Effector memory CD4-positive, alpha-beta T cell (primary cell): ENCODE results near the gene UQCR10.

Experiments
- DNase-seq, 3 donors: peaks; one replicate each; pipeline ENCODE4 v3.0.0-alpha.2; 2020
- H3K27ac ChIP-seq: 2 replicates; pipeline ENCODE4 v1.7.0; 2013; ENCODE audit warnings: mild to moderate bottlenecking, low read length, moderate library complexity; ENCODE audit not compliant: insufficient read depth, poor library complexity, severe bottlenecking
- H3K27me3 ChIP-seq: replicated peaks from 2 replicates; pipeline ENCODE4 v1.7.0; 2013; ENCODE audit warnings: mild to moderate bottlenecking, low read length; ENCODE audit not compliant: insufficient read depth, control insufficient read depth, poor library complexity, severe bottlenecking
- H3K36me3 ChIP-seq: 2 replicates; pipeline ENCODE4 v1.7.0; 2013; ENCODE audit warnings: mild to moderate bottlenecking, low read length, moderate library complexity; ENCODE audit not compliant: control insufficient read depth, insufficient read depth
- H3K4me1 ChIP-seq: 2 replicates; pipeline ENCODE4 v1.7.0; 2013; ENCODE audit warnings: low read length, mild to moderate bottlenecking; ENCODE audit not compliant: control insufficient read depth, insufficient read depth, poor library complexity, severe bottlenecking
- H3K4me3 ChIP-seq: 2 replicates; pipeline ENCODE4 v1.7.0; 2013; ENCODE audit warnings: low read length, low read depth, mild to moderate bottlenecking; ENCODE audit not compliant: insufficient read depth, poor library complexity, severe bottlenecking
- H3K9me3 ChIP-seq: 2 replicates; pipeline ENCODE4 v1.7.0; 2013; ENCODE audit warnings: mild to moderate bottlenecking, low read length, moderate library complexity; ENCODE audit not compliant: control insufficient read depth

The UQCR10 gene

DNA sequence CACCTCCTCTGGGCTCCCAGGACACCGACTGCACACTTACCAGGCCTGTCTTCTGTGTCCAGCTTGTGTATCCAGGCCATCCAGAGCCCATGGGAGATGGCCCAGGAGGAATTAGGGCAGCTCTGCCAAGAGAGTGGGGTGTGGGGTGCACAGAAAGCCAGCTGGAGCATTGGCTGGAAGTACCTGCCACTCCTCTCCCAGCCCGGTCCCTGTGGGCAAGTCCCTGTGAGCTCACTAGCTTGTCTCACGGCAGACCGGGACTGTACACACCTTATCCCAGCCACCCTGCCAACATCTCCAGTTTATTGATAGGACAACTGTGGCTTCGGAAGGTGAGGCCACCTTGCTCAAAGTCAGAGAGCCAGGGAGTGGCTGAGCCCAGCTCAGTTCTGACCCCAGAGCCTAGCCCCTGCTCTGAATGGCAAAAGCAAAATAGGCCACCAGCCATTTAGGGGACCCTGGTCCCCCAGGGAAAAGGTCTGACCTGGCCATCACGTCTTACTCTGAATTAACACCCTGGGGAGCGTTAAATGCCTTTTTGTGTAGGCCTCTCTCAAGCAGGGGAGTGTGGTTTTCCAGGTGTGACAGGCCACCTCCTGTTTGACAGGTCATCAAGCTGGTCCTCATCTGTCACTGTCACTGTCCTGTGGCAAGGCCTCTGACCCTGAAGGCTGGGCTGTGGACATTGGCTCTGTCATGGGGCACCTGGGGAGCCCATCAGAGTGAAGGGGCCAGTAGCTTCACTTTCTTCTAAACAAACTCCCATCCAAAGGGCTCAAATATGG lies 15.1 kb downstream of the UQCR10 start:
- no peak for DNase-seq
- no peaks in the 10 kb centered on the region for H3K4me1 ChIP-seq
- no peaks in the 10 kb centered on the region for H3K27me3 ChIP-seq
- H3K36me3 ChIP-seq = no peaks in the 10 kb centered on the region
- H3K9me3 ChIP-seq = no peaks in the 10 kb centered on the region
- H3K27ac ChIP-seq = no peak overlapping the region
- no peak overlapping the region for H3K4me3 ChIP-seq

DNA sequence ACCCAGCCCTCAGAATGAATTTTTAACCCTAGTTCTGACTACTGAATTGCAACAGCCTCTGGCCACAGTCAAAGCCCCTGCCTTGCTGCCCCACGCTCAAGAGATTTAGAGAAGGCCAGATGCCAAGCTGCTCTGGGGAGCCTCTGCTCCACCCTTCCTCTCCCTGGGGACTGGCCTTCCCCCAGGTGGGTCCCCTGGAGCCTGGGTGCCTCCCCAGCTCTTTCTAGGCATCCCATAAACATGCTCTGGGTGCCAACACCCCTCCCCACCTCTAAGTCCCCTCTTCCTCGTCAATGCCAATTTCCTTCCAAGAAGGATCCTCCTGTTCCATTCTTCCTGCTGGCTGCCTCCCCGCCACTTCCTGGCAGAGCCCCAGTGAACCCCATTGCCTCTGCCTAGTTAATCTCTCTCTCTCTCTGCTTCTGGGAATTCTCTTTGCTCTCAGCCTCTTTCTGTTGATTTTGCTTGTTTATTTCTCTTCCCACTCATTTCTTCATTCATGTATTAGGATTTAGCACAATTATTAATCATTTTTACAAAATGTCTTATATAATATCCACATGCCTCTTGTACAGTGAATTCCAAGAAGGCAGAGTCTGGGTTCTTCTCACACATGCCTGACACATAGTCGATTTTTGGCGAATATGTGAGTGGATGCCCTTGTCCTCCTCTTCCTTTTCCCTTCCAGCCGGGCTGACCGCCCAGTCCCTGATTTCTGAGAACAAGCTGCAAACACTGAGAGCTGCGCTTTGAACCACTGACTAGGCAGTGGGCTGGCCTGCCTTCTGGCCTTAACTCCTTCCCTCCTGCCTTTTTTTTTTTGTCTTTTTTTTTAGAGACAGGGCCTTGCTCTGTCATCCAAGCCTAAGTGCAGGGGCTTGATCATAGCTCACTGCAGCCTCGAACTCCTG lies 17.5 kb downstream of the UQCR10 start:
- Histone ChIP-seq H3K4me3 (no peak overlapping the region), H3K36me3 (peaks cover 10% of the 10 kb centered on the region), H3K9me3 (no peaks in the 10 kb centered on the region), H3K4me1 (no peaks in the 10 kb centered on the region), H3K27ac (no peak overlapping the region), H3K27me3 (no peaks in the 10 kb centered on the region)
- DNase-seq = no peak

DNA sequence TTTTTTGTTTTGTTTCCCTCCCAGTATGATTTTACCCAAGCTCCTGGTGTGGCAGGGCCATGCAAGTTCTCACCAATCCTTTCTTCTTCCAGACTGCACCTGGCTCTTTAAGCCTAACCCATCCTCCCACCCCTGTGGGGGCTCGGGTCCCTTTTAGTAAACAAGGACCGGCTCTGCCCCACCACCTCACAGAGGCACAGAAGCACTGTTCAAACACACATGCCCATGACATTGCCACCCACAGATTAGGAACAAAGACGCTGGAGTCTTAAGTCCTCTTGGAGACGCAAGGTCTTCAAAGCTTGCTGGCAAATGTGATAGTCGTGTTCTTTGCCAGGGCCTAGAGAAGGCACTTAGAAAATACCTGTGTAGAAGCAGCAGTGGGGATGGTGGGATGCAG lies 18.9 kb downstream of the UQCR10 start:
- no peaks in the 10 kb centered on the region for H3K27me3 ChIP-seq
- no peak overlapping the region for H3K4me3 ChIP-seq
- no peaks in the 10 kb centered on the region for H3K4me1 ChIP-seq
- no peak for DNase-seq
- no peaks in the 10 kb centered on the region for H3K9me3 ChIP-seq
- no peak overlapping the region for H3K27ac ChIP-seq
- H3K36me3 ChIP-seq = peaks cover 23% of the 10 kb centered on the region

DNA sequence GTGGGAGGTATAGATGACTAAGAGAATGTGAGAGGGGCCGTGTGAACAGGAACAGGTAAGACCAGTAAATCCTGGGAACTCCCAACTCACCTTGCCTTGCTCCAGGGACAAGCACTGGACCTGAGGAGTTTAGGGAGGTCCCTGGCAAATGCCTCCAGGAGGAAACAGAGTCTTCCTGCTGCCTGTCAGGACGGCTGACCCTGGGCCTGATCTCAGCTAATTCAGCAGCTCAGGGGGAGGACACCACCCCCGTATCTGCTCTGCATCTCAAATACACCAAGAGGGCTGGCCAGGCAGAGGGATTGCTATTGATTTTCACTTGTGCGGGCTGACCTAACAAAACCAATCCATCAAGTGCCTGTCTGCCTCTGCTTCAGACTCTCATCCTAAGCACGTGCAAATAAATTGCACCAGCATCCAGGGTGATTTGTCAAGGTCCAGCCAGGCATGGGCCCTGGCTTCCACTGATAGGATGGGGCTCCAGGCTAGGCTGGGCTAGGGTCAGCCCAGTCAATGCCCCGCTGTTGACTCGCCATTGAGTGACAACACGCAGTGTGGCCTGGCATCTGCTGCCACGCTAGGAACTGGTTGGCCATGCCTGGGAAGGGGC lies 20.3 kb downstream of the UQCR10 start:
- DNase-seq = no peak
- Histone ChIP-seq H3K27me3 (no peaks in the 10 kb centered on the region), H3K4me3 (no peak overlapping the region), H3K4me1 (no peaks in the 10 kb centered on the region), H3K36me3 (peaks cover 34% of the 10 kb centered on the region), H3K27ac (no peak overlapping the region), H3K9me3 (no peaks in the 10 kb centered on the region)

DNA sequence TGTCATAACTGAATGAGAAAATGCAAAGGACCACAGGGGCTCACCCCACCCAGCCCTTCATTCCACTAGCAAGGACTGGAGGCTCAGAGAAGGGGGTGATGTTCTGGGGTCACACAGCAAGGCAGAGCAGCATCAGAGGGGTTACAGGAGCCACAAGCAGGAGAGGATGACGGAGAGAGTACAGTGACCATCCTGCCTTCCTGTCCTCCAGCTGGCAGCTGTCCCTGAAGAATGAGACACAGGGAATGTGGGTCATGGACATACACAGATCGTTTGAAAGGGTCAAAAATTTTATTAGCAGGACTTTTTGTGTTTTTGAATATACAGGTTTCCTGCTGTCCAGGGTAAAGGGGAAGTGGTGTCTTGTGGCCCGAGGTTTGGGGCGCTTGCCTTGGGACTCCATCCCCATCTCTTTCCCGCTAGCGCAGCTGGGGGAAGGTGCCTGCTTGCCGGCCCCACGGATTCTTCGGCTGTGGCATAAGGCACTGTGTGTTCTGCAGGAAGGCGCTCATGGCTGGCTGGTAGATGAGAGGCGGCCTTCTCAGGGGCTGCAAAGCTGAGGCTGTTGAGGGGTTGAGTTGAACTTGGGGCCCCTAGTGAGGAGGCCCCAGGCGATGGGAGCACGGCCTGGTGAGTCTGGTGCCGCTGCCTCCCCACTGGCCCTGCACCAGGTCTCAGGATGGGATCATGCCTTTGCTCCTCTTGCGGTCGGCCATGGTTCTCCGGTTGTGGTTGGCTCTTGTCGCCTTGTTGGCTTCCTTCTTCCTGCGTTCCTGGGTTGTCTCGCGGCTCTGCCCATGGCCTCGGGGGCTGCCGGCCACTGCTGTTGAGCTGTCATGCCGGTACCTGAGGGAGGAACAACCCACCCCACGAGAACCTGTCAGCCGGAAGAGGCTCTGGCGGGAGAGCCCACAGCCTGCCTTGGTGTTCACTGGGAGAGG lies 21.4 kb downstream of the UQCR10 start:
- Histone ChIP-seq H3K27me3 (no peaks in the 10 kb centered on the region), H3K4me1 (no peaks in the 10 kb centered on the region), H3K4me3 (no peak overlapping the region), H3K27ac (no peak overlapping the region), H3K36me3 (peaks cover 45% of the 10 kb centered on the region), H3K9me3 (no peaks in the 10 kb centered on the region)
- DNase-seq = no peak

DNA sequence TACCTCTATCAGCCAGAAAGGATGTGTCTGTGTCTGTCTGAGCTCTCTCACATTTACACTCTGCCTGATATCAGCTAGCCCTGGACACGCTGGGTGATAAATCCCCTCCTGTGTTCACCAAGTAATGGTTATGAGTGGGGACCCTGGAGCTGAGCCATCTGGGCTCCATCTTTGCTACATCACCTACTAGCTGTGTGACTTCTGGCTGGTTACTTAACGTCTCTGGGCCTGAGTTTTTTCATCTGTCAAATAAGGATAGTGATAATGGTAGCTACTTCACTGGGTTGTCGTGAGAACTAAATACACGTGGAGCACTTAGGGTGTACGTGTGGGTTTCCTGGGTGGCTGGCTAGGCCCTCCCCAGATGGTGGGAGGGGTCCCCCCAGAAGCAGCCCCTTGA lies 22.9 kb downstream of the UQCR10 start:
- Histone ChIP-seq H3K9me3 (no peaks in the 10 kb centered on the region), H3K4me1 (no peaks in the 10 kb centered on the region), H3K36me3 (peaks cover 51% of the 10 kb centered on the region), H3K4me3 (no peak overlapping the region), H3K27ac (no peak overlapping the region), H3K27me3 (no peaks in the 10 kb centered on the region)
- no peak for DNase-seq

DNA sequence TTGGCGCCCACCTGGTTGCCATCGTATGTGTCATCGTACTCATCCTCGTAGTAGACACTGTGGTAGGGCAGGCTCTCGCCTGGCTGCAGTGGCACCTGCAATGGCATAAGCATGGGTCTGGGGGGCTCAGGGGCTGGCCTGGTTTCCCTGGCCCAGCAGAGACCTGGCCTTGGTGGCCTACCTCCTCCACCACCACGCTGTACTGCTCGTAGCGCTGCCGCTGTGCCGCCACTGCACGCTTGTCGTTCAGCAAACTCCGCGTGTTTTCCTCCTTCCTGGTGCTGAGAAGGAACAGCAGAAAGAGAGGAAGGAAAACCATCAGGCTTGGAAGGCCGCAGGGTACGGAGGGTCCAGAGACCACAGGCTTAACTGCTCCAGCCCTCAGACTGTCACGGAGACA lies 26.2 kb downstream of the UQCR10 start:
- Histone ChIP-seq H3K27me3 (no peaks in the 10 kb centered on the region), H3K27ac (no peak overlapping the region), H3K4me1 (no peaks in the 10 kb centered on the region), H3K9me3 (no peaks in the 10 kb centered on the region), H3K36me3 (peaks cover 73% of the 10 kb centered on the region), H3K4me3 (no peak overlapping the region)
- DNase-seq = no peak

DNA sequence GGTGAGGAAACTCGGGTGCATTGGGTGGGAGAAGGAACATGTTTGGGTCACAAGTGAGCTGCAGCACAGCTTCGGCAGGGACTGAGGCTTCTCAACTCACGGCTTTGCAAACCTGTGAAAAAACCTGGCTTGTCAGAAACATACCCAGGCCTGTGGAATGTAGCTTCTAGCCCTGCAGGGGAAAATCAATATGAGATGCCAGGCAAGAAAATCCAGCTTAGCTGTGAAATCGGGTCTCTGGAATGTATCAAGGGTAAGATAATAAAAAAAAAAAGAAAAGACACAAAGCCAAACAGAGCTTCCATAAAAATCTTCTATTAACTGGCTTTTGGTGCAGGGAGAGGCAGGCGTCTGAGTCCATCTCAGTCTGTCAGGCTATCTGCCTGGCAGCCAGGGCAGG lies 28.5 kb downstream of the UQCR10 start:
- Histone ChIP-seq H3K36me3 (peaks cover 76% of the 10 kb centered on the region), H3K27me3 (no peaks in the 10 kb centered on the region), H3K27ac (no peak overlapping the region), H3K9me3 (no peaks in the 10 kb centered on the region), H3K4me3 (no peak overlapping the region), H3K4me1 (no peaks in the 10 kb centered on the region)
- no peak for DNase-seq

DNA sequence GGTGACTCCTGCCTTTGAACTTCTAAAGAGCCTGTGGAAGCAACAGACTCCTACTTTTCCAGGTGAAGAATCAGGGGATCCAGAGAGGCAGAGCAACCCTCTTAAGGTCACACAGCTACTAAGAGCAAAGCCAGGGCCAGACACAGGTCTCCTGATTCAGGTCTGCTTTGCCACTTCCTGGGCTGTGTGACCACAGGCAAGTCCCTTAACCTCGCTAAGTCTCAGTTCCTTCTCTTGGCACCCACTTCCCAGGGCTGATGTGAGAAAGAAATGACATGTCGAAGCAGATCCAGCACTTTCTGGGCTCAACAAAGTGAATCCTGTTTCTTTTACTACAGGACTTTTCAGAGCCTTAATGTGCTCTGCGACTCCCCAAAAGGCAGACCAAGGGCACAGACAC lies 30.2 kb downstream of the UQCR10 start:
- H3K4me3 ChIP-seq = no peak overlapping the region
- H3K27me3 ChIP-seq = no peaks in the 10 kb centered on the region
- H3K4me1 ChIP-seq = no peaks in the 10 kb centered on the region
- H3K9me3 ChIP-seq = no peaks in the 10 kb centered on the region
- no peak overlapping the region for H3K27ac ChIP-seq
- peaks cover 80% of the 10 kb centered on the region for H3K36me3 ChIP-seq
- DNase-seq = no peak
